A673 (cell line): ENCODE data around the gene GALNS.

ENCODE experiments used
- EZH2 ChIP-seq: fragments of 200-600 bp; sonication (generic); IDR thresholded peaks from 2 replicates; pipeline ENCODE4 v1.6.1; 2017; ENCODE audit warnings: borderline replicate concordance, low read depth, mild to moderate bottlenecking, mixed read lengths, antibody characterized with exemption, low read length; ENCODE audit not compliant: poor library complexity, severe bottlenecking
- TF ChIP-seq, protein P1 (sequence below): fragments of 300-800, 200-600 bp; sonication (generic); conservative IDR thresholded peaks from 2 replicates; pipeline ENCODE4 v1.5.1; 2017; ENCODE audit warnings: low read depth, mild to moderate bottlenecking, antibody characterized with exemption, low read length, moderate library complexity, mixed read lengths

DNA sequence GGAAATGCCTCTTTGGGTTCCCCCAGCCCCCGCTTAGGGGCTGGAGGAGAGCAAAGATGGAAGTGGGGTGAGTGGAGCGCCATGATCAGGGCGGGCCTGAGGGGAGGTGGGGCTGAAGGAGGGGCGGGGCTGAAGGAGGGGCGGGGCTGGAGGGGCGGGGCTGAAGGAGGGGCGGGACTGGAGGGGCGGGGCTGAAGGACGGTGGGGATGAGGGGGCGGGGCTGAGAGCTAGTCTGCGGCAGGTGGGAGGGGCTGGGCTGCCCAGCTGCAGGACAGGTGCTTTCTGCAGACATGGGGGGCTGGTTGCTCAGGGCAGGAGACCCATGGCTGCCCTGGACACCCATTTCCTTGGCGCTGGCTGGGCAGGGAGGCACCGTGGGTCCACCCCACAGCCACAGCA is 48.8 kb upstream of the GALNS start:
- TF ChIP-seq, protein P1, sequence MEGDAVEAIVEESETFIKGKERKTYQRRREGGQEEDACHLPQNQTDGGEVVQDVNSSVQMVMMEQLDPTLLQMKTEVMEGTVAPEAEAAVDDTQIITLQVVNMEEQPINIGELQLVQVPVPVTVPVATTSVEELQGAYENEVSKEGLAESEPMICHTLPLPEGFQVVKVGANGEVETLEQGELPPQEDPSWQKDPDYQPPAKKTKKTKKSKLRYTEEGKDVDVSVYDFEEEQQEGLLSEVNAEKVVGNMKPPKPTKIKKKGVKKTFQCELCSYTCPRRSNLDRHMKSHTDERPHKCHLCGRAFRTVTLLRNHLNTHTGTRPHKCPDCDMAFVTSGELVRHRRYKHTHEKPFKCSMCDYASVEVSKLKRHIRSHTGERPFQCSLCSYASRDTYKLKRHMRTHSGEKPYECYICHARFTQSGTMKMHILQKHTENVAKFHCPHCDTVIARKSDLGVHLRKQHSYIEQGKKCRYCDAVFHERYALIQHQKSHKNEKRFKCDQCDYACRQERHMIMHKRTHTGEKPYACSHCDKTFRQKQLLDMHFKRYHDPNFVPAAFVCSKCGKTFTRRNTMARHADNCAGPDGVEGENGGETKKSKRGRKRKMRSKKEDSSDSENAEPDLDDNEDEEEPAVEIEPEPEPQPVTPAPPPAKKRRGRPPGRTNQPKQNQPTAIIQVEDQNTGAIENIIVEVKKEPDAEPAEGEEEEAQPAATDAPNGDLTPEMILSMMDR, result no peak
- no peak for TF ChIP-seq EZH2
